Stimulated activated naive B cell treated with anti-CD40 and anti-IgM and Interleukin-4, amounts not matched to agents 10 μg/mL and 1 μg/mL and 100 μg/mL, for 72 hours (primary cell): ENCODE measurements around the gene VENTX.

Experiments used
- ATAC-seq, 2 donors: fragments of 150-1000 bp; cut with Tn5 transposase; replicated peaks; 2 replicates each; pipeline ENCODE4 v1.10.0; 2021; ENCODE audit warnings: moderate library complexity in 1 of 2
- DNase-seq: peaks from one replicate; pipeline ENCODE4 v3.0.0; 2021
- H3K27ac Mint-ChIP-seq: one replicate; pipeline ENCODE4 v1.8.0; 2022; ENCODE audit warnings: mild to moderate bottlenecking, mixed read lengths
- H3K27me3 Mint-ChIP-seq, 2 donors: one replicate each; pipeline ENCODE4 v1.8.0; 2022; ENCODE audit warnings: mixed read lengths in 2 of 2
- H3K36me3 Mint-ChIP-seq, 2 donors: one replicate each; pipeline ENCODE4 v1.8.0; 2022; ENCODE audit warnings: mixed read lengths in 2 of 2, mild to moderate bottlenecking in 1 of 2
- H3K4me1 Mint-ChIP-seq, 2 donors: one replicate each; pipeline ENCODE4 v1.8.0; 2022; ENCODE audit warnings: mixed read lengths in 2 of 2, mild to moderate bottlenecking in 1 of 2
- H3K4me3 Mint-ChIP-seq, 2 donors: one replicate each; pipeline ENCODE4 v1.8.0; 2022; ENCODE audit warnings: mild to moderate bottlenecking in 2 of 2, mixed read lengths in 2 of 2, moderate library complexity in 1 of 2
- H3K9me3 Mint-ChIP-seq, 2 donors: one replicate each; pipeline ENCODE4 v1.8.0; 2022; ENCODE audit warnings: mixed read lengths in 2 of 2, mild to moderate bottlenecking in 1 of 2

Gene VENTX

GRCh38 chr10:133237588-133238465 is at the start of gene VENTX:
VENTX (plus strand) TSS chr10:133237855; CDS start chr10:133237915, 60 bp downstream.
- Mint-ChIP-seq H3K27me3 (peaks cover 25 to 48% of the 10 kb centered on the region in 2 donors), H3K4me1 (peaks cover 29 to 57% of the 10 kb centered on the region in 2 donors), H3K4me3 (peak within 1 kb of the TSS; percentile 57 to 70), H3K27ac (peak within 1 kb of the TSS; percentile 47), H3K36me3 (no peaks in the 10 kb centered on the region), H3K9me3 (no peaks in the 10 kb centered on the region)
- DNase-seq (no peak), ATAC-seq (no peak)

GRCh38 chr10:133187906-133188681 is 49.6 kb upstream of the VENTX start:
- peaks cover 3 to 7% of the 10 kb centered on the region in 2 donors for H3K9me3 Mint-ChIP-seq
- DNase-seq (no peak), ATAC-seq (no peak)
- H3K27ac Mint-ChIP-seq: no peak overlapping the region
- H3K4me1 Mint-ChIP-seq: no peaks in the 10 kb centered on the region
- H3K36me3 Mint-ChIP-seq: no peaks in the 10 kb centered on the region
- no peak overlapping the region for H3K4me3 Mint-ChIP-seq
- H3K27me3 Mint-ChIP-seq: peaks cover 7 to 17% of the 10 kb centered on the region in 2 donors

- ATAC-seq: no peak
- Mint-ChIP-seq H3K27ac (no peak overlapping the region), H3K4me3 (no peak overlapping the region), H3K36me3 (no peaks in the 10 kb centered on the region), H3K4me1 (no peaks in the 10 kb centered on the region), H3K27me3 (peaks cover 10 to 17% of the 10 kb centered on the region in 2 donors), H3K9me3 (peaks cover 5 to 11% of the 10 kb centered on the region in 2 donors)
- no peak for DNase-seq
These were observed 48.4 kb upstream of the VENTX start for GRCh38 chr10:133189256-133189655.

GRCh38 chr10:133189726-133190125 is 47.9 kb upstream of the VENTX start:
- Mint-ChIP-seq H3K36me3 (no peaks in the 10 kb centered on the region), H3K27ac (no peak overlapping the region), H3K9me3 (peaks cover 6 to 14% of the 10 kb centered on the region in 2 donors), H3K27me3 (peaks cover 11 to 20% of the 10 kb centered on the region in 2 donors), H3K4me3 (no peak overlapping the region), H3K4me1 (no peaks in the 10 kb centered on the region)
- DNase-seq (no peak), ATAC-seq (no peak)

- H3K36me3 Mint-ChIP-seq: no peaks in the 10 kb centered on the region
- no peak overlapping the region for H3K4me3 Mint-ChIP-seq
- no peak overlapping the region for H3K27ac Mint-ChIP-seq
- H3K4me1 Mint-ChIP-seq: no peaks in the 10 kb centered on the region
- H3K9me3 Mint-ChIP-seq: peaks cover 6 to 15% of the 10 kb centered on the region in 2 donors
- DNase-seq: no peak
- no peak for ATAC-seq
- H3K27me3 Mint-ChIP-seq: peaks cover 12 to 25% of the 10 kb centered on the region in 2 donors
These were observed 47.4 kb upstream of the VENTX start for GRCh38 chr10:133190225-133190624.

- no peak overlapping the region for H3K4me3 Mint-ChIP-seq
- peaks cover 6 to 15% of the 10 kb centered on the region in 2 donors for H3K9me3 Mint-ChIP-seq
- no peak overlapping the region for H3K27ac Mint-ChIP-seq
- H3K36me3 Mint-ChIP-seq: no peaks in the 10 kb centered on the region
- DNase-seq (no peak), ATAC-seq (no peak)
- H3K27me3 Mint-ChIP-seq: peaks cover 18 to 33% of the 10 kb centered on the region in 2 donors
- no peaks in the 10 kb centered on the region for H3K4me1 Mint-ChIP-seq
These were observed 46.0 kb upstream of the VENTX start for GRCh38 chr10:133191651-133192050.

GRCh38 chr10:133194151-133194550 is 43.5 kb upstream of the VENTX start:
- H3K9me3 Mint-ChIP-seq: peaks cover 6 to 15% of the 10 kb centered on the region in 2 donors

GRCh38 chr10:133195096-133195495 is 42.6 kb upstream of the VENTX start:
- ATAC-seq (no peak), DNase-seq (no peak)
- Mint-ChIP-seq H3K27me3 (peaks cover 14 to 23% of the 10 kb centered on the region in 2 donors), H3K9me3 (peaks cover 6 to 15% of the 10 kb centered on the region in 2 donors), H3K4me3 (no peak overlapping the region), H3K36me3 (no peaks in the 10 kb centered on the region), H3K27ac (no peak overlapping the region), H3K4me1 (no peaks in the 10 kb centered on the region)

More at GRCh38 chr10:133194151-133194550, 43.5 kb upstream of the VENTX start:
- Mint-ChIP-seq H3K36me3 (no peaks in the 10 kb centered on the region), H3K27me3 (peaks cover 18 to 29% of the 10 kb centered on the region in 2 donors), H3K4me1 (no peaks in the 10 kb centered on the region), H3K27ac (no peak overlapping the region), H3K4me3 (no peak overlapping the region)
- ATAC-seq: no peak
- no peak for DNase-seq

GRCh38 chr10:133195611-133196010 is 42.0 kb upstream of the VENTX start:
- H3K4me3 Mint-ChIP-seq: no peak overlapping the region
- DNase-seq (no peak), ATAC-seq (no peak)
- peaks cover 14 to 18% of the 10 kb centered on the region in 2 donors for H3K27me3 Mint-ChIP-seq
- no peaks in the 10 kb centered on the region for H3K36me3 Mint-ChIP-seq
- no peaks in the 10 kb centered on the region for H3K4me1 Mint-ChIP-seq
- H3K9me3 Mint-ChIP-seq: peaks cover 6 to 15% of the 10 kb centered on the region in 2 donors
- H3K27ac Mint-ChIP-seq: no peak overlapping the region

- H3K9me3 Mint-ChIP-seq: peaks cover 6 to 15% of the 10 kb centered on the region in 2 donors
- H3K4me1 Mint-ChIP-seq: no peaks in the 10 kb centered on the region
- peaks cover 17 to 22% of the 10 kb centered on the region in 2 donors for H3K27me3 Mint-ChIP-seq
- H3K27ac Mint-ChIP-seq: no peak overlapping the region
- H3K4me3 Mint-ChIP-seq: no peak overlapping the region
- no peak for ATAC-seq
- H3K36me3 Mint-ChIP-seq: no peaks in the 10 kb centered on the region
- DNase-seq: no peak
These were observed 41.3 kb upstream of the VENTX start for GRCh38 chr10:133196221-133196915.

GRCh38 chr10:133196936-133197758 is 40.5 kb upstream of the VENTX start:
- no peaks in the 10 kb centered on the region for H3K4me1 Mint-ChIP-seq
- no peak for ATAC-seq
- no peak overlapping the region for H3K27ac Mint-ChIP-seq
- DNase-seq: no peak
- peaks cover 4 to 11% of the 10 kb centered on the region in 2 donors for H3K9me3 Mint-ChIP-seq
- no peaks in the 10 kb centered on the region for H3K36me3 Mint-ChIP-seq
- H3K4me3 Mint-ChIP-seq: no peak overlapping the region
- peaks cover 17 to 22% of the 10 kb centered on the region in 2 donors for H3K27me3 Mint-ChIP-seq

- Mint-ChIP-seq H3K9me3 (peaks cover 3 to 8% of the 10 kb centered on the region in 2 donors), H3K4me1 (no peaks in the 10 kb centered on the region), H3K27ac (peak overlapping the region; percentile 14), H3K4me3 (no peak overlapping the region), H3K36me3 (no peaks in the 10 kb centered on the region), H3K27me3 (peaks cover 17 to 22% of the 10 kb centered on the region in 2 donors)
- no peak for DNase-seq
- no peak for ATAC-seq
These were observed 39.9 kb upstream of the VENTX start for GRCh38 chr10:133197786-133198185.

GRCh38 chr10:133198206-133198605 is 39.4 kb upstream of the VENTX start:
- no peaks in the 10 kb centered on the region for H3K36me3 Mint-ChIP-seq
- peaks cover 3 to 8% of the 10 kb centered on the region in 2 donors for H3K9me3 Mint-ChIP-seq
- no peaks in the 10 kb centered on the region for H3K4me1 Mint-ChIP-seq
- H3K27me3 Mint-ChIP-seq: peaks cover 17 to 22% of the 10 kb centered on the region in 2 donors
- no peak for ATAC-seq
- DNase-seq: no peak
- H3K27ac Mint-ChIP-seq: no peak overlapping the region
- no peak overlapping the region for H3K4me3 Mint-ChIP-seq
